Body of pancreas (tissue), 4 donors: ENCODE data around the gene NTN5.

ENCODE experiments used
- POLR2A ChIP-seq, 3 donors: fragments of 450-650 bp; IDR thresholded peaks; one replicate each; pipeline ENCODE4 v1.6.1; 2016; ENCODE audit warnings: antibody characterized with exemption in 3 of 3, mild to moderate bottlenecking in 2 of 3
- TF ChIP-seq, protein P1 (sequence below), 7 experiments: fragments of 450-650 bp in 4 of 7; fragments of 200-600 bp in 3 of 7; sonication (generic) in 3 of 7; IDR thresholded peaks; one replicate each; pipeline ENCODE4 v1.5.1; 2016 to 2019; ENCODE audit warnings: antibody characterized with exemption in 7 of 7

DNA sequence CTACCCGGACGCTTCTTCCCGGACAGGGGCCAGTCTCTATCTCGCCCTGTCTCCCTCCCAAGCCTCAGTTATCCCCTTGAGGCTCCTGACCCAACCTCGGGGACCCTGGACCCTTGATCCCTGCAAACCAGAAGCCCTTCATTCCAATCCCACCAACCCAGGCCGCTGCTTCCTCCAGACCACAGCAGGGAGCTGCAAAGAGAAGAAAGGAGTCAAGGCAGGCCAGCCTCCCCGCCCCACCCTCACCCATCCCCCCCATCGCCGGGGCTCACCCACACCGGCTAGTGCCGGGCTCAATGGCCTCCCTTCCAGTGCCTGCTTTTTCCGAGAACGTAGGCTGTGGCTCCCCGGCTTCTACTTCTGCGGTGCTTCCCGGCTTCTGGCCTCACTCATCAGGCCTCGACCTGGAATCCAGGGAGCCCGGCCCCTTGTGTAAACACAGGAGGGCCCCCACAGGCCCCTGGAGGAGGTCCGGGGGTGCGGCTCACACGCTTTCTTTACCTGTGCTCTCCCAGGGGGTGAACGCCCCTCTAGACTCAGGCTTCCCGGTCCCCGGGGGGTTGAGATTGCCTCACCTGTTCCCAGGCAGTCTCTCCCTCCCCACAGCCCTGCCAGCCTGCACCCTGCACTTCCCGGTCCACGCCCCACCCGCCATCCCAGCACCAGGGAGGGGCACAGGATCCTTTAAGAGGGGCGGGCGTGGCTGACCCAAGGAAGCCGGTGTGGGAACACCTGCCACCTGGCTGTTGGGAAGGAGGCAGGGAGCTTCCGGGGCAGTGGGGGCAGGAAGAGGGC lies 58.2 kb downstream of the NTN5 start, which contains the start of gene FAM83E:
- TF ChIP-seq, protein P1, sequence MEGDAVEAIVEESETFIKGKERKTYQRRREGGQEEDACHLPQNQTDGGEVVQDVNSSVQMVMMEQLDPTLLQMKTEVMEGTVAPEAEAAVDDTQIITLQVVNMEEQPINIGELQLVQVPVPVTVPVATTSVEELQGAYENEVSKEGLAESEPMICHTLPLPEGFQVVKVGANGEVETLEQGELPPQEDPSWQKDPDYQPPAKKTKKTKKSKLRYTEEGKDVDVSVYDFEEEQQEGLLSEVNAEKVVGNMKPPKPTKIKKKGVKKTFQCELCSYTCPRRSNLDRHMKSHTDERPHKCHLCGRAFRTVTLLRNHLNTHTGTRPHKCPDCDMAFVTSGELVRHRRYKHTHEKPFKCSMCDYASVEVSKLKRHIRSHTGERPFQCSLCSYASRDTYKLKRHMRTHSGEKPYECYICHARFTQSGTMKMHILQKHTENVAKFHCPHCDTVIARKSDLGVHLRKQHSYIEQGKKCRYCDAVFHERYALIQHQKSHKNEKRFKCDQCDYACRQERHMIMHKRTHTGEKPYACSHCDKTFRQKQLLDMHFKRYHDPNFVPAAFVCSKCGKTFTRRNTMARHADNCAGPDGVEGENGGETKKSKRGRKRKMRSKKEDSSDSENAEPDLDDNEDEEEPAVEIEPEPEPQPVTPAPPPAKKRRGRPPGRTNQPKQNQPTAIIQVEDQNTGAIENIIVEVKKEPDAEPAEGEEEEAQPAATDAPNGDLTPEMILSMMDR (IDR thresholded peaks at IDR 0.05) = peak in 1 of 7 experiments; percentile 24
- TF ChIP-seq POLR2A (IDR thresholded peaks at IDR 0.05) = peak in 2 of 3 donors; percentile 25
